K562 (cell line): ENCODE measurements around the gene NAXE. TPM values are rescaled to one million over a fixed set of nuclear protein-coding genes. Genes with fewer than 3 reads are reported as not detected.
A peak's percentile ranks its signal among the peaks of the same experiment; 100 is the strongest.

Experiments used
- ATAC-seq: fragments of 200-7000 bp; cut with Tn5 transposase; 3 replicates; pipeline ENCODE4 v1.9.1; 2020; ENCODE audit warnings: moderate library complexity
- BruUV-seq: library from RNA; stranded (reverse); fragments of 400-500 nt; replicated peaks from 2 replicates; lab custom pipeline; 2021; lab: Mats Ljungman, UMichigan
- CTCF ChIA-PET: fragments of 300-600 bp; formaldehyde crosslinking; extraction: SDS; loops from one replicate; lab custom pipeline; 2021; ENCODE audit warnings: low intra/inter-chr PET ratio; lab: Yijun Ruan, JAX
- POLR2A ChIA-PET: fragments of 300-600, 350-650 bp; sonication (Branson Sonifier 250); formaldehyde crosslinking; extraction: SDS; loops from one replicate; lab custom pipeline; 2021; ENCODE audit warnings: antibody characterized with exemption, inconsistent platforms; lab: Yijun Ruan, JAX
- DNase-seq, 4 experiments: peaks; one replicate each; pipeline versions ENCODE4 v3.0.0 to v3.0.0-alpha.2; 2011 to 2018; ENCODE audit warnings: low spot score in 3 of 4, mixed read lengths in 3 of 4; ENCODE audit errors: extremely low read depth in 1 of 4
- FAIRE-seq: peaks from 2 replicates; lab custom pipeline; 2011; peaks lifted over from hg19 to GRCh38; lab: Jason Lieb, UNC
- H2AFZ ChIP-seq: 2 replicates; pipeline ENCODE4 v1.6.0; 2011; ENCODE audit warnings: low read depth, low read length, control low read depth, inconsistent platforms
- H3K27ac ChIP-seq: fragments of 200-600 bp; 3 replicates; pipeline ENCODE4 v1.8.0; 2011; ENCODE audit warnings: low read depth, mild to moderate bottlenecking, control low read depth, inconsistent platforms, low read length, moderate library complexity, mixed read lengths; ENCODE audit errors: extremely low read depth
- H3K27me3 ChIP-seq, 2 experiments: fragments of 300-600 bp in 1 of 2; 2 replicates in 1 of 2; 3 replicates in 1 of 2; pipeline versions ENCODE4 v1.6.0 to v1.8.0; 2011; ENCODE audit warnings: inconsistent platforms in 2 of 2, low read length in 2 of 2, mild to moderate bottlenecking in 1 of 2, mixed read lengths in 1 of 2, moderate library complexity in 1 of 2; ENCODE audit not compliant: control insufficient read depth in 2 of 2, insufficient read depth in 2 of 2
- H3K36me3 ChIP-seq: fragments of 300-600 bp; 3 replicates; pipeline ENCODE4 v1.8.0; 2011; ENCODE audit warnings: mild to moderate bottlenecking, low read length, inconsistent platforms; ENCODE audit not compliant: control insufficient read depth, insufficient read depth
- H3K4me1 ChIP-seq, 2 experiments: fragments of 200-600 bp in 1 of 2; replicated peaks in 1 of 2; 2 replicates in 1 of 2; 3 replicates in 1 of 2; pipeline versions ENCODE4 v1.5.1 to v1.8.0; 2011; ENCODE audit warnings: inconsistent platforms in 2 of 2, low read length in 2 of 2, mild to moderate bottlenecking in 1 of 2, mixed read lengths in 1 of 2, moderate library complexity in 1 of 2; ENCODE audit not compliant: control insufficient read depth in 2 of 2, insufficient read depth in 2 of 2
- H3K4me2 ChIP-seq: 2 replicates; pipeline ENCODE4 v1.6.1; 2011; ENCODE audit warnings: low read length, control low read depth, inconsistent platforms, mixed read lengths; ENCODE audit not compliant: insufficient read depth
- H3K4me3 ChIP-seq: fragments of 200-600 bp; sonication (generic), shearing (Covaris generic); 2 replicates; pipeline ENCODE4 v1.5.1; 2016; ENCODE audit warnings: control low read depth, inconsistent platforms
- H3K79me2 ChIP-seq: fragments of 200-600 bp; 3 replicates; pipeline ENCODE4 v1.8.0; 2011; ENCODE audit warnings: low read length, inconsistent platforms; ENCODE audit not compliant: control insufficient read depth, insufficient read depth
- H3K9ac ChIP-seq, 2 experiments: 2 replicates each; pipeline versions ENCODE4 v1.6.0 to v1.6.1; 2011; ENCODE audit warnings: low read depth in 2 of 2, low read length in 2 of 2, control low read depth in 1 of 2, inconsistent platforms in 1 of 2, mild to moderate bottlenecking in 1 of 2, mixed read lengths in 1 of 2; ENCODE audit not compliant: insufficient read depth in 1 of 2
- H3K9me1 ChIP-seq: one replicate; pipeline ENCODE4 v1.6.0; 2011; ENCODE audit warnings: inconsistent platforms, mild to moderate bottlenecking, low read length, moderate library complexity; ENCODE audit not compliant: control insufficient read depth, insufficient read depth
- H3K9me3 ChIP-seq: replicated peaks from 2 replicates; pipeline ENCODE4 v1.5.1; 2011; ENCODE audit warnings: low read depth, low read length, inconsistent platforms; ENCODE audit not compliant: control insufficient read depth, insufficient read depth
- H4K20me1 ChIP-seq: replicated peaks from 2 replicates; pipeline ENCODE4 v1.6.1; 2011; ENCODE audit warnings: low read length, inconsistent platforms, mixed read lengths; ENCODE audit not compliant: control insufficient read depth, insufficient read depth
- ELF2 ChIP-seq: fragments of 250-450 bp; sonication (Bioruptor Pico); IDR thresholded peaks from 2 replicates; pipeline ENCODE4 v1.5.0; 2021; ENCODE audit warnings: mild to moderate bottlenecking
- HMG20A ChIP-seq: fragments of 450-650 bp; formaldehyde crosslinking; conservative IDR thresholded peaks from 2 replicates; pipeline ENCODE4 v1.4.0; 2020; ENCODE audit warnings: mild to moderate bottlenecking, mixed read lengths
- RFX7 ChIP-seq: fragments of 250-450 bp; sonication (Bioruptor Pico); IDR thresholded peaks from 2 replicates; pipeline ENCODE4 v1.5.1; 2021; ENCODE audit warnings: mild to moderate bottlenecking
- SIRT6 ChIP-seq: IDR thresholded peaks from one replicate; pipeline ENCODE4 v1.6.1; 2012; ENCODE audit warnings: low read depth, mild to moderate bottlenecking, control low read depth, inconsistent platforms, low read length, moderate library complexity
- SREBF1 ChIP-seq: fragments of 150-350 bp; IDR thresholded peaks from 2 replicates; pipeline ENCODE4 v1.6.1; 2014; ENCODE audit warnings: antibody characterized with exemption, low read depth, low read length, borderline replicate concordance
- TCF3 ChIP-seq: sonication (generic); formaldehyde crosslinking; IDR thresholded peaks from 2 replicates; pipeline ENCODE4 v1.4.0; 2020; ENCODE audit warnings: mild to moderate bottlenecking, missing genetic modification reagents
- TFAP4 ChIP-seq: sonication (generic); formaldehyde crosslinking; IDR thresholded peaks from 2 replicates; pipeline ENCODE4 v1.8.0; 2022; ENCODE audit warnings: missing genetic modification reagents, mild to moderate bottlenecking, moderate library complexity, borderline replicate concordance
- ZNF121 ChIP-seq: sonication (generic); formaldehyde crosslinking; conservative IDR thresholded peaks from 2 replicates; pipeline ENCODE4 v1.8.0; 2022; ENCODE audit warnings: missing genetic modification reagents
- ZNF212 ChIP-seq: fragments of 450-650 bp; formaldehyde crosslinking; IDR thresholded peaks from 2 replicates; pipeline ENCODE4 v1.4.0; 2020; ENCODE audit warnings: mild to moderate bottlenecking
- ZNF75A ChIP-seq: fragments of 450-650 bp; formaldehyde crosslinking; IDR thresholded peaks from 2 replicates; pipeline ENCODE4 v1.4.0; 2020; ENCODE audit warnings: mild to moderate bottlenecking
- WGBS: fragments of 100-300 bp; shearing (Covaris generic); methylation state at CpG from one replicate; pipeline ENCODE4 v1.1.6; 2016; ENCODE audit warnings: low coverage, mixed read lengths; ENCODE audit not compliant: insufficient coverage; ENCODE audit errors: missing lambda C conversion rate; 5-methylcytosine and 5-hydroxymethylcytosine counted together
- in situ Hi-C: fragments of 300-500 bp; cut with MboI; formaldehyde crosslinking; loops from 4 replicates; pipeline ENCODE4 v1.15.0; 2018; ENCODE audit warnings: inconsistent platforms, mixed read lengths
- intact Hi-C: fragments of 100-400 bp; cut with micrococcal nuclease; formaldehyde crosslinking; loops from 2 replicates; pipeline ENCODE4 v1.14.2; 2022
- polyA plus RNA-seq, 8 experiments: library from polyadenylated mRNA; depleted of rRNA in 4 of 8; stranded (reverse) in 5 of 8; unstranded in 3 of 8; fragments of >200 nt; fragmentation: Nextera tagmentation in 2 of 8; fragmentation: Illumina TruSeq in 1 of 8; extraction: Ambion mirVana in 2 of 8; extraction: Trizol in 1 of 8; gene quantifications; 2 replicates each; pipeline versions ENCODE4 v1.2.1 to v1.2.3, GENCODE V29; 2011 to 2014; ENCODE audit warnings: inconsistent platforms in 1 of 8, missing spikeins in 1 of 8
- total RNA-seq, 7 experiments: library from RNA; depleted of rRNA in 6 of 7; stranded (reverse); fragments of >200 nt in 6 of 7; fragmentation: Illumina TruSeq in 2 of 7; extraction: Trizol in 2 of 7; gene quantifications; 2 replicates each; pipeline versions ENCODE4 v1.2.1 to v1.2.3, GENCODE V29; 2011 to 2021; ENCODE audit warnings: low replicate concordance in 1 of 7

NAXE gene
- total and polyA plus RNA-seq, 9 of the 15 experiments (the other 6 are each of a cell fraction or from before 2014, with no cell fraction given) = 27.3 to 137 (median 90.0) TPM

DNA sequence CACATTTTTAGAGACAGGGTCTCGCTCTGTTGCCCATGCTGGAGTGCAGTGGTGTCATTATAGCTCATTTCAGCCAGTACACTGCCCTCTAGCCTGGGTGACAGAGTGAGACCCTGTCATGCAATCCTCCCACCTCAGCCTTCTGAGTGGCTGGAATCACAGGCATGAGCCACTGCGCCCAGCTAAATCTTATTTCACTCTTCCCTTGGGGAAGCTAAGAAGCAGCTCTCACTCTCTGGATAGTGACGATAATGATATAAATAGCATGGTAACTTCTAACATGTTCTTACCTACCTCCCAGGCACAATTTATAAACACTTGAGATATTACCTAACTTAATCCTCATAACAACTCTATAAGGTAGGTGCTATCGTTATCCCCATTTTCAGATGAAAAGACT, 44.1 kb upstream of the NAXE start (continued):
- TF ChIP-seq ZNF212 (CRISPR knock-in tag) = no peak
- no peak for TF ChIP-seq SIRT6
- no peak for TF ChIP-seq HMG20A
- no peak for TF ChIP-seq ZNF75A

GRCh38 chr1:156547982-156548381, 43.6 kb upstream of the NAXE start:
- in situ Hi-C loops (no loop called here), intact Hi-C loops (loop anchor here (10.0 kb wide), 1 partner anchor 63 kb away; no protein-coding TSS in a partner anchor)
- POLR2A ChIA-PET = interaction anchor here (0.6 kb wide), 2 partner anchors 51 to 96 kb away, joined by 3 to 4 read pairs; no protein-coding TSS in a partner anchor
- FAIRE-seq (no peak), DNase-seq (no peak)
- no TSS peak for BruUV-seq
- Histone ChIP-seq H3K9me1 (no peaks in the 10 kb centered on the region), H2AFZ (no peak overlapping the region), H3K4me1 (no peaks in the 10 kb centered on the region), H3K4me3 (no peak overlapping the region), H3K27ac (no peak overlapping the region), H3K36me3 (peaks cover 35% of the 10 kb centered on the region; the same call in 2 of the 3 replicates), H3K79me2 (no peaks in the 10 kb centered on the region), H3K9me3 (no peaks in the 10 kb centered on the region), H4K20me1 (no peaks in the 10 kb centered on the region), H3K4me2 (no peak overlapping the region), H3K9ac (peak overlapping the region in 1 of 2 experiments; percentile 57; a peak in 1 of 4 replicates)
- 82% methylated on average over 9 of the region's 9 CpGs for WGBS
- CTCF ChIA-PET = no interaction called here
- TF ChIP-seq HMG20A (no peak), ELF2 (no peak), TCF3 (CRISPR knock-in tag) (no peak), TFAP4 (no peak), RFX7 (CRISPR knock-in tag) (no peak), ZNF121 (no peak), SREBF1 (no peak)
- TF ChIP-seq, all 486 proteins: peak for 0
- no peak for ATAC-seq
- no peaks in the 10 kb centered on the region for H3K27me3 ChIP-seq
